Liver (tissue), 9 donors: Measurements from ENCODE around the gene TNS4. TPM values are rescaled to one million over a fixed set of nuclear protein-coding genes. Genes with fewer than 3 reads are reported as not detected.

Experiments used
- DNase-seq: peaks from one replicate; pipeline ENCODE4 v3.0.0-alpha.2; 2017; ENCODE audit warnings: low spot score
- H3K27ac ChIP-seq, 2 donors: one replicate each; pipeline ENCODE4 v1.7.0; 2013; ENCODE audit warnings: inconsistent platforms in 2 of 2, low read length in 2 of 2, control low read depth in 1 of 2, low read depth in 1 of 2, mild to moderate bottlenecking in 1 of 2
- H3K27me3 ChIP-seq, 4 donors: one replicate each; pipeline versions ENCODE4 v1.6.1 to v1.7.0; 2013; ENCODE audit warnings: low read length in 3 of 4, inconsistent platforms in 1 of 4, mild to moderate bottlenecking in 1 of 4, moderate library complexity in 1 of 4; ENCODE audit not compliant: control insufficient read depth in 4 of 4, insufficient read depth in 4 of 4
- H3K36me3 ChIP-seq, 4 donors: one replicate each; pipeline versions ENCODE4 v1.6.1 to v1.7.0; 2013; ENCODE audit warnings: low read length in 3 of 4, mild to moderate bottlenecking in 3 of 4, low read depth in 1 of 4, moderate library complexity in 1 of 4; ENCODE audit not compliant: control insufficient read depth in 4 of 4, insufficient read depth in 3 of 4
- H3K4me1 ChIP-seq, 4 donors: one replicate each; pipeline versions ENCODE4 v1.6.1 to v1.7.0; 2013; ENCODE audit warnings: low read length in 3 of 4, mild to moderate bottlenecking in 3 of 4, moderate library complexity in 1 of 4; ENCODE audit not compliant: control insufficient read depth in 4 of 4, insufficient read depth in 4 of 4
- H3K4me3 ChIP-seq, 3 donors: one replicate each; pipeline versions ENCODE4 v1.6.1 to v1.7.0; 2013; ENCODE audit warnings: low read length in 3 of 3, control low read depth in 1 of 3, low read depth in 1 of 3, mild to moderate bottlenecking in 1 of 3
- H3K9ac ChIP-seq, 2 donors: one replicate each; pipeline ENCODE4 v1.7.0; 2013; ENCODE audit warnings: low read length in 2 of 2, mild to moderate bottlenecking in 2 of 2, moderate library complexity in 2 of 2, control low read depth in 1 of 2, low read depth in 1 of 2
- H3K9me3 ChIP-seq, 4 donors: one replicate each; pipeline versions ENCODE4 v1.6.1 to v1.7.0; 2013; ENCODE audit warnings: low read length in 3 of 4; ENCODE audit not compliant: control insufficient read depth in 4 of 4
- EGR1 ChIP-seq, 2 donors: IDR thresholded peaks; 2 replicates each; pipeline ENCODE4 v1.6.1; 2016 to 2018; ENCODE audit warnings: antibody characterized with exemption in 2 of 2, low read depth in 2 of 2
- FOXA1 ChIP-seq: IDR thresholded peaks from 2 replicates; pipeline ENCODE4 v1.6.1; 2016; ENCODE audit warnings: antibody characterized with exemption
- FOXA2 ChIP-seq: IDR thresholded peaks from 2 replicates; pipeline ENCODE4 v1.6.1; 2016; ENCODE audit warnings: antibody characterized with exemption
- GABPA ChIP-seq, 2 donors: IDR thresholded peaks in 1 of 2; conservative IDR thresholded peaks in 1 of 2; 2 replicates each; pipeline ENCODE4 v1.6.1; 2016; ENCODE audit warnings: antibody characterized with exemption in 2 of 2, mild to moderate bottlenecking in 1 of 2, moderate library complexity in 1 of 2
- HNF4A ChIP-seq, 2 donors: conservative IDR thresholded peaks; 2 replicates each; pipeline ENCODE4 v1.6.1; 2016; ENCODE audit warnings: antibody characterized with exemption in 2 of 2, mild to moderate bottlenecking in 2 of 2
- HNF4G ChIP-seq: IDR thresholded peaks from 2 replicates; pipeline ENCODE4 v1.6.1; 2016; ENCODE audit warnings: antibody characterized with exemption
- JUND ChIP-seq, 2 donors: IDR thresholded peaks; 2 replicates each; pipeline ENCODE4 v1.6.1; 2016; ENCODE audit warnings: antibody characterized with exemption in 2 of 2
- NR2F2 ChIP-seq: IDR thresholded peaks from 2 replicates; pipeline ENCODE4 v1.6.1; 2016; ENCODE audit warnings: antibody characterized with exemption
- RAD21 ChIP-seq, 2 donors: IDR thresholded peaks; 2 replicates each; pipeline ENCODE4 v1.6.1; 2016; ENCODE audit warnings: antibody characterized with exemption in 2 of 2, mild to moderate bottlenecking in 2 of 2
- RXRA ChIP-seq, 2 donors: IDR thresholded peaks; 2 replicates each; pipeline ENCODE4 v1.6.1; 2017 to 2018; ENCODE audit warnings: antibody characterized with exemption in 2 of 2, mild to moderate bottlenecking in 1 of 2
- SP1 ChIP-seq: IDR thresholded peaks from 2 replicates; pipeline ENCODE4 v1.6.1; 2018; ENCODE audit warnings: antibody characterized with exemption, mild to moderate bottlenecking
- TAF1 ChIP-seq: conservative IDR thresholded peaks from 2 replicates; pipeline ENCODE4 v1.6.1; 2016; ENCODE audit warnings: antibody characterized with exemption, mild to moderate bottlenecking
- WGBS: extraction: QIAGEN DNeasy Blood & Tissue Kit; methylation state at CpG from one replicate; pipeline ENCODE4 v1.1.7; 2013; 5-methylcytosine and 5-hydroxymethylcytosine counted together
- polyA plus RNA-seq, 2 donors: library from polyadenylated mRNA; stranded (reverse) in 1 of 2; unstranded in 1 of 2; fragments of 200-250 nt in 1 of 2; fragments of >200 nt in 1 of 2; fragmentation: Nextera tagmentation in 1 of 2; extraction: Ambion mirVana in 1 of 2; gene quantifications; one replicate each; pipeline versions ENCODE4 v1.2.1 to v1.2.3, GENCODE V29; 2013 to 2015
- total RNA-seq, 2 donors: library from RNA; depleted of rRNA; stranded (reverse); fragments of >200 nt; gene quantifications; one replicate each; pipeline ENCODE4 v1.2.3, GENCODE V29; 2014
- TF ChIP-seq, protein P1 (sequence below): IDR thresholded peaks from 2 replicates; pipeline ENCODE4 v1.6.1; 2016; ENCODE audit warnings: antibody characterized with exemption
- TF ChIP-seq, protein P2 (sequence below): IDR thresholded peaks from 2 replicates; pipeline ENCODE4 v1.6.1; 2016; ENCODE audit warnings: antibody characterized with exemption
- TF ChIP-seq, protein P3 (sequence below): fragments of 150-350 bp; IDR thresholded peaks from 2 replicates; pipeline ENCODE4 v1.5.1; 2017; ENCODE audit warnings: improper control_type of control experiment, low read depth, low read length; ENCODE audit not compliant: missing input control
- TF ChIP-seq, protein P4 (sequence below): IDR thresholded peaks from 2 replicates; pipeline ENCODE4 v1.6.1; 2016; ENCODE audit warnings: antibody characterized with exemption, mild to moderate bottlenecking
- TF ChIP-seq, protein P5 (sequence below): IDR thresholded peaks from 2 replicates; pipeline ENCODE4 v1.6.1; 2016; ENCODE audit warnings: antibody characterized with exemption
- donor health status: healthy.
- donor health status: healthy.
- donor health status: healthy.
- donor health status: healthy.
- donor health status: healthy.

TNS4 gene
- total and polyA plus RNA-seq, 4 donors: 0.08 TPM; not detected in 3

DNA sequence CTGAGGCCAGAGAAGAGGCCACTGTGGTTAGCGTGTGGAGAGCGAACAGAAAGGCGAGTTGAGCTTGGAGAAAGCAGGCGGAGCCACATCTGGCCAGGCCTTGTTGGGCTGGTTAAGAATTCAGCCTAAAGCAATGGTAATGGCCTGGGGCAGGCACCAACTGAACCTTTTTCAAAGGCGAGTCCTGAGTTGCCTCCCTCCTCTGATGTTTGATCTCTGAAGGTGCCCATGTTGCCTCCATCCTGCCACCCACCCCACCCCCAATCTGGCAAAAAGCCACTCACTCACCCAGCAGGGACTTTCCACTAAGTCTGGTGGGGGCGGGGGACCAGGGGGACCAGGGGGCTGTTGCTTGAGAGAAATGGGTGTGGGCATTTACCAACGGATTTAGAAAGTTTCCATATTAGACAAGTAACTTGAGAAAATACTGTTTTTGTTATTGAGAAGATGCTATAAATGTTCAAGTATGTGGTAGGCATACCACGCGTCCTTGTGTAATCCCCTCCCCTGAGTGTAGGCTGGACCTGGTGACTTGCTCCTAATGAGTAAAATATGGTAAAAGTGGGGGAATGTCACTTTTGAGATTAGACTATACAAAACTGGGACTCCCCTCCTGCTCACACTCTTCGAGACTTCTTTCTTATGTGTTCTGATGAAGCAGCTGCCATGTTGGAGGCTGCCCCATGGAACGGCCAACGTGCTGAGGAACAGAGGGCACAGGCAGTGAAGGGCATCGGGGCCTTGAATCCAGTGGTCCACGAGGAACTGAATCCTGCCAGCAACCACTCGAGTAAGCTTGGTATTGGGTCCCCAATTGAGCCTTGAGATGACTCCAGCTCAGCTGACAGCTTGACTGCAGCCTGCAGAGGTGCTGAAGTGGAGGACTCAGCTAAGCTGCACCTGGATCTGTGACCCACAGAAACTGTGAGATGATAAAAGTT lies 29.9 kb upstream of the TNS4 start:
- no peak overlapping the region for H3K9ac ChIP-seq
- H3K4me1 ChIP-seq: peaks cover 0 to 11% (median 8%) of the 10 kb centered on the region in 4 donors
- no peak for TF ChIP-seq SP1
- TF ChIP-seq GABPA (IDR thresholded peaks at IDR 0.05 in 1 of 2, conservative IDR thresholded peaks at IDR 0.05 in 1 of 2): no peak
- TF ChIP-seq, protein P1, sequence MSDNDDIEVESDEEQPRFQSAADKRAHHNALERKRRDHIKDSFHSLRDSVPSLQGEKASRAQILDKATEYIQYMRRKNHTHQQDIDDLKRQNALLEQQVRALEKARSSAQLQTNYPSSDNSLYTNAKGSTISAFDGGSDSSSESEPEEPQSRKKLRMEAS: no peak
- no peak for TF ChIP-seq RXRA (IDR thresholded peaks at IDR 0.05)
- no peak for TF ChIP-seq HNF4A (conservative IDR thresholded peaks at IDR 0.05)
- no peak for TF ChIP-seq FOXA1
- TF ChIP-seq, protein P2, sequence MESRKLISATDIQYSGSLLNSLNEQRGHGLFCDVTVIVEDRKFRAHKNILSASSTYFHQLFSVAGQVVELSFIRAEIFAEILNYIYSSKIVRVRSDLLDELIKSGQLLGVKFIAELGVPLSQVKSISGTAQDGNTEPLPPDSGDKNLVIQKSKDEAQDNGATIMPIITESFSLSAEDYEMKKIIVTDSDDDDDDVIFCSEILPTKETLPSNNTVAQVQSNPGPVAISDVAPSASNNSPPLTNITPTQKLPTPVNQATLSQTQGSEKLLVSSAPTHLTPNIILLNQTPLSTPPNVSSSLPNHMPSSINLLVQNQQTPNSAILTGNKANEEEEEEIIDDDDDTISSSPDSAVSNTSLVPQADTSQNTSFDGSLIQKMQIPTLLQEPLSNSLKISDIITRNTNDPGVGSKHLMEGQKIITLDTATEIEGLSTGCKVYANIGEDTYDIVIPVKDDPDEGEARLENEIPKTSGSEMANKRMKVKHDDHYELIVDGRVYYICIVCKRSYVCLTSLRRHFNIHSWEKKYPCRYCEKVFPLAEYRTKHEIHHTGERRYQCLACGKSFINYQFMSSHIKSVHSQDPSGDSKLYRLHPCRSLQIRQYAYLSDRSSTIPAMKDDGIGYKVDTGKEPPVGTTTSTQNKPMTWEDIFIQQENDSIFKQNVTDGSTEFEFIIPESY: no peak
- TF ChIP-seq JUND (IDR thresholded peaks at IDR 0.05): no peak
- TF ChIP-seq, protein P3, sequence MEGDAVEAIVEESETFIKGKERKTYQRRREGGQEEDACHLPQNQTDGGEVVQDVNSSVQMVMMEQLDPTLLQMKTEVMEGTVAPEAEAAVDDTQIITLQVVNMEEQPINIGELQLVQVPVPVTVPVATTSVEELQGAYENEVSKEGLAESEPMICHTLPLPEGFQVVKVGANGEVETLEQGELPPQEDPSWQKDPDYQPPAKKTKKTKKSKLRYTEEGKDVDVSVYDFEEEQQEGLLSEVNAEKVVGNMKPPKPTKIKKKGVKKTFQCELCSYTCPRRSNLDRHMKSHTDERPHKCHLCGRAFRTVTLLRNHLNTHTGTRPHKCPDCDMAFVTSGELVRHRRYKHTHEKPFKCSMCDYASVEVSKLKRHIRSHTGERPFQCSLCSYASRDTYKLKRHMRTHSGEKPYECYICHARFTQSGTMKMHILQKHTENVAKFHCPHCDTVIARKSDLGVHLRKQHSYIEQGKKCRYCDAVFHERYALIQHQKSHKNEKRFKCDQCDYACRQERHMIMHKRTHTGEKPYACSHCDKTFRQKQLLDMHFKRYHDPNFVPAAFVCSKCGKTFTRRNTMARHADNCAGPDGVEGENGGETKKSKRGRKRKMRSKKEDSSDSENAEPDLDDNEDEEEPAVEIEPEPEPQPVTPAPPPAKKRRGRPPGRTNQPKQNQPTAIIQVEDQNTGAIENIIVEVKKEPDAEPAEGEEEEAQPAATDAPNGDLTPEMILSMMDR: no peak
- TF ChIP-seq, protein P4, sequence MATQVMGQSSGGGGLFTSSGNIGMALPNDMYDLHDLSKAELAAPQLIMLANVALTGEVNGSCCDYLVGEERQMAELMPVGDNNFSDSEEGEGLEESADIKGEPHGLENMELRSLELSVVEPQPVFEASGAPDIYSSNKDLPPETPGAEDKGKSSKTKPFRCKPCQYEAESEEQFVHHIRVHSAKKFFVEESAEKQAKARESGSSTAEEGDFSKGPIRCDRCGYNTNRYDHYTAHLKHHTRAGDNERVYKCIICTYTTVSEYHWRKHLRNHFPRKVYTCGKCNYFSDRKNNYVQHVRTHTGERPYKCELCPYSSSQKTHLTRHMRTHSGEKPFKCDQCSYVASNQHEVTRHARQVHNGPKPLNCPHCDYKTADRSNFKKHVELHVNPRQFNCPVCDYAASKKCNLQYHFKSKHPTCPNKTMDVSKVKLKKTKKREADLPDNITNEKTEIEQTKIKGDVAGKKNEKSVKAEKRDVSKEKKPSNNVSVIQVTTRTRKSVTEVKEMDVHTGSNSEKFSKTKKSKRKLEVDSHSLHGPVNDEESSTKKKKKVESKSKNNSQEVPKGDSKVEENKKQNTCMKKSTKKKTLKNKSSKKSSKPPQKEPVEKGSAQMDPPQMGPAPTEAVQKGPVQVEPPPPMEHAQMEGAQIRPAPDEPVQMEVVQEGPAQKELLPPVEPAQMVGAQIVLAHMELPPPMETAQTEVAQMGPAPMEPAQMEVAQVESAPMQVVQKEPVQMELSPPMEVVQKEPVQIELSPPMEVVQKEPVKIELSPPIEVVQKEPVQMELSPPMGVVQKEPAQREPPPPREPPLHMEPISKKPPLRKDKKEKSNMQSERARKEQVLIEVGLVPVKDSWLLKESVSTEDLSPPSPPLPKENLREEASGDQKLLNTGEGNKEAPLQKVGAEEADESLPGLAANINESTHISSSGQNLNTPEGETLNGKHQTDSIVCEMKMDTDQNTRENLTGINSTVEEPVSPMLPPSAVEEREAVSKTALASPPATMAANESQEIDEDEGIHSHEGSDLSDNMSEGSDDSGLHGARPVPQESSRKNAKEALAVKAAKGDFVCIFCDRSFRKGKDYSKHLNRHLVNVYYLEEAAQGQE: no peak
- no peak for TF ChIP-seq NR2F2
- no peak for TF ChIP-seq FOXA2
- TF ChIP-seq HNF4G: no peak
- H3K9me3 ChIP-seq: no peaks in the 10 kb centered on the region
- no peaks in the 10 kb centered on the region for H3K36me3 ChIP-seq
- no peak overlapping the region for H3K4me3 ChIP-seq
- no peak overlapping the region for H3K27ac ChIP-seq
- 92% methylated on average over 15 of the region's 15 CpGs for WGBS
- no peaks in the 10 kb centered on the region for H3K27me3 ChIP-seq
- no peak for DNase-seq

- no peaks in the 10 kb centered on the region for H3K27me3 ChIP-seq
- H3K27ac ChIP-seq: no peak overlapping the region
- peaks cover 0 to 2% (median 0%) of the 10 kb centered on the region in 4 donors for H3K9me3 ChIP-seq
- H3K4me3 ChIP-seq: no peak overlapping the region
- DNase-seq: no peak
- no peak overlapping the region for H3K9ac ChIP-seq
- peaks cover 0 to 11% (median 8%) of the 10 kb centered on the region in 4 donors for H3K4me1 ChIP-seq
- no peaks in the 10 kb centered on the region for H3K36me3 ChIP-seq
- 97% methylated on average over 5 of the region's 5 CpGs for WGBS
- TF ChIP-seq, protein P4: no peak
- no peak for TF ChIP-seq FOXA2
- TF ChIP-seq EGR1 (IDR thresholded peaks at IDR 0.05; ENCODE audit: low read depth in 2 of 2): no peak
- TF ChIP-seq, protein P1: no peak
- TF ChIP-seq TAF1: no peak
- TF ChIP-seq JUND (IDR thresholded peaks at IDR 0.05): no peak
- no peak for TF ChIP-seq RAD21 (IDR thresholded peaks at IDR 0.05)
- TF ChIP-seq NR2F2: no peak
- no peak for TF ChIP-seq RXRA (IDR thresholded peaks at IDR 0.05)
- TF ChIP-seq, protein P5, sequence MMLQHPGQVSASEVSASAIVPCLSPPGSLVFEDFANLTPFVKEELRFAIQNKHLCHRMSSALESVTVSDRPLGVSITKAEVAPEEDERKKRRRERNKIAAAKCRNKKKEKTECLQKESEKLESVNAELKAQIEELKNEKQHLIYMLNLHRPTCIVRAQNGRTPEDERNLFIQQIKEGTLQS: no peak
- no peak for TF ChIP-seq SP1
- no peak for TF ChIP-seq FOXA1
- no peak for TF ChIP-seq GABPA (IDR thresholded peaks at IDR 0.05 in 1 of 2, conservative IDR thresholded peaks at IDR 0.05 in 1 of 2)
Measured at GRCh38 chr17:40530531-40530994, 29.1 kb upstream of the TNS4 start.
